Type B pancreatic cell (in vitro differentiated cells): Measurements from ENCODE around the gene FBN1. TPM values are rescaled to one million over a fixed set of nuclear protein-coding genes. Genes with fewer than 3 reads are reported as not detected.
A peak's percentile ranks its signal among the peaks of the same experiment; 100 is the strongest.

Experiments
- DNase-seq: peaks from one replicate; pipeline ENCODE4 v3.0.0; 2021; ENCODE audit warnings: mixed read lengths; ENCODE audit not compliant: unreplicated experiment; ENCODE audit errors: extremely low spot score
- H3K27ac Mint-ChIP-seq: 2 replicates; pipeline ENCODE4 v1.8.0; 2021; ENCODE audit warnings: mild to moderate bottlenecking, mixed read lengths
- H3K27me3 Mint-ChIP-seq: 2 replicates; pipeline ENCODE4 v1.8.0; 2021; ENCODE audit warnings: mixed read lengths
- H3K36me3 Mint-ChIP-seq: 2 replicates; pipeline ENCODE4 v1.8.0; 2021; ENCODE audit warnings: mixed read lengths
- H3K4me1 Mint-ChIP-seq: one replicate; pipeline ENCODE4 v1.8.0; 2021; ENCODE audit warnings: mixed read lengths; ENCODE audit not compliant: unreplicated experiment
- H3K4me3 Mint-ChIP-seq: 2 replicates; pipeline ENCODE4 v1.8.0; 2021; ENCODE audit warnings: mild to moderate bottlenecking, mixed read lengths
- H3K9me3 Mint-ChIP-seq: 2 replicates; pipeline ENCODE4 v1.8.0; 2021; ENCODE audit warnings: mixed read lengths
- total RNA-seq: library from RNA; stranded (reverse); gene quantifications from 2 replicates; pipeline ENCODE4 v1.2.1, GENCODE V29; 2021; ENCODE audit warnings: low replicate concordance
- TF ChIP-seq, protein P1 (sequence below): fragments of 200-600 bp; sonication (generic); conservative IDR thresholded peaks from 2 replicates; pipeline ENCODE4 v1.5.0; 2021; ENCODE audit warnings: antibody characterized with exemption, mild to moderate bottlenecking

The FBN1 gene
- total RNA-seq, 1 donor from 2014 or later, result 58.4 TPM

DNA sequence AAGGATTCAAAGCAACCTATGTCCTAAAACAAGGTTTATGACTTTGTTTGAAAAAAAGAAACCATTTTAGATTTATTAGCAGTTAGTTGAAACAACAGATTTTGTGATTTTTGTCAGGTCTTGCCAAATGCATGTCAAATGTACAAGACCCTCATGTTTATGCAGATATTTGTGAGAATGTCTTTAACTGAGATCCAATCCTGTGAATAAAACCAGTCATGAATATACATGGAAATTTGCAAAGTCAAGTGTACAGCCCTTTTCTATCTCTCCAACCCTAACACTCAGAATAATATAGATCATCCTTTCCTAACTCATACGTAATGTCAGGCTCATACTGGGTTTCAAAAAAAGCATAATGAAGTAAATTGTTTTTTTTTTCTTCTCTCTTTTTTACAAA is 237.9 kb downstream of the FBN1 start:
- no peak overlapping the region for H3K4me3 Mint-ChIP-seq

DNA sequence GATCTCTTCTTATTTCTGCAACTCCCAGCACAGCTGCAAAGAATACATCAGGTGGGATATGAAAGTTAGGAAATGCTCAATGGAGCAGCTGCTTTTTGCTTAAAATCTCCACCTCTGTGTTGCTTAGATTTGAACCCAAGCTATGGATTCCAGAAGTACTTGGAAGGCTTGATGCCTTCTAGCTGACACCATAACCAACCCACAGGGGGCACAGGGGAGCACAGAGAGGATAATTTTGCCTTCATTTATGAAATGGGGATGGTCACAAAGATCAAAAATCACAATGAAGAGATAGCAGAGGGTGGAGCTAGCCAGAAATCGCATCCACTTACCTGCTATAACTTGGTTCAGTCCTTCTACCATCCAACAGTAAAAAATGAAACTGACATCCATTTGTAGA is 238.6 kb downstream of the FBN1 start:
- no peak overlapping the region for H3K4me3 Mint-ChIP-seq
- no peak for DNase-seq
- peaks cover 22% of the 10 kb centered on the region for H3K4me1 Mint-ChIP-seq
- TF ChIP-seq, protein P1, sequence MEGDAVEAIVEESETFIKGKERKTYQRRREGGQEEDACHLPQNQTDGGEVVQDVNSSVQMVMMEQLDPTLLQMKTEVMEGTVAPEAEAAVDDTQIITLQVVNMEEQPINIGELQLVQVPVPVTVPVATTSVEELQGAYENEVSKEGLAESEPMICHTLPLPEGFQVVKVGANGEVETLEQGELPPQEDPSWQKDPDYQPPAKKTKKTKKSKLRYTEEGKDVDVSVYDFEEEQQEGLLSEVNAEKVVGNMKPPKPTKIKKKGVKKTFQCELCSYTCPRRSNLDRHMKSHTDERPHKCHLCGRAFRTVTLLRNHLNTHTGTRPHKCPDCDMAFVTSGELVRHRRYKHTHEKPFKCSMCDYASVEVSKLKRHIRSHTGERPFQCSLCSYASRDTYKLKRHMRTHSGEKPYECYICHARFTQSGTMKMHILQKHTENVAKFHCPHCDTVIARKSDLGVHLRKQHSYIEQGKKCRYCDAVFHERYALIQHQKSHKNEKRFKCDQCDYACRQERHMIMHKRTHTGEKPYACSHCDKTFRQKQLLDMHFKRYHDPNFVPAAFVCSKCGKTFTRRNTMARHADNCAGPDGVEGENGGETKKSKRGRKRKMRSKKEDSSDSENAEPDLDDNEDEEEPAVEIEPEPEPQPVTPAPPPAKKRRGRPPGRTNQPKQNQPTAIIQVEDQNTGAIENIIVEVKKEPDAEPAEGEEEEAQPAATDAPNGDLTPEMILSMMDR, result peak; percentile 49
- H3K27me3 Mint-ChIP-seq, result no peaks in the 10 kb centered on the region
- no peak overlapping the region for H3K27ac Mint-ChIP-seq
- peaks cover 6% of the 10 kb centered on the region for H3K36me3 Mint-ChIP-seq
- no peaks in the 10 kb centered on the region for H3K9me3 Mint-ChIP-seq

More for the DNA sequence above, 237.9 kb downstream of the FBN1 start:
- DNase-seq, result no peak
- no peaks in the 10 kb centered on the region for H3K9me3 Mint-ChIP-seq
- H3K4me1 Mint-ChIP-seq, result peaks cover 22% of the 10 kb centered on the region
- H3K36me3 Mint-ChIP-seq, result peaks cover 9% of the 10 kb centered on the region
- TF ChIP-seq, protein P1, result no peak
- no peak overlapping the region for H3K27ac Mint-ChIP-seq
- no peaks in the 10 kb centered on the region for H3K27me3 Mint-ChIP-seq

DNA sequence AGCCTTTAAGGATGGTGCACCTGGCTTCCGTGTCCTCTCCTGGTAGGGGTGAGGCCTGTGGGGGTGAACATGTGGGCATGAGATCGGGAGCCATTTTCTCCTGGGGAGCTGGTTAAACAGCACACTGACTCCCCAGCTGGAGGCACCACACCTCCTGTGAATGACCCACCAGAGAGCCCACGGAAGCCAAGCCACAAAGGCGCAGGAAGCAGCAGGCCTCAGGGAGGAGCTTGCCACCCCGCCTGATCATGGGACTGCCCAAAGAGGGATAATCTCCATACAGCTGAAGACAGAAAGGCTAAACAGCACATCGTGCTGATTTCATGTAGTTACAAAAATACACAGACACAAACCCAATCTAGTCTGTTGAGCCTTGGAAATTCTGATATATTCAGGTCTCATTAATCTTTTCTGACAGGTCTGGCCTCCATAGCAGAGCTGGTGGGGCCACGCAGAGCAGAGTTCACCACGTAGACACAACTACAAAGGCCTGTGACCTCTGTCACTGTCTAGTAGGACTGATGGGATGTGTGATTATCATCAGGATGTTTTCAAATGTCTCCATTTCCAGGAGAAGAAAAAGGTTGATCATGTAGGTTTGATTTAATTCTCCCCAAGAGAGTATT is 239.1 kb downstream of the FBN1 start:
- Mint-ChIP-seq H3K9me3 (no peaks in the 10 kb centered on the region), H3K4me3 (no peak overlapping the region), H3K36me3 (peaks cover 4% of the 10 kb centered on the region), H3K4me1 (peaks cover 22% of the 10 kb centered on the region), H3K27ac (no peak overlapping the region), H3K27me3 (no peaks in the 10 kb centered on the region)
- TF ChIP-seq, protein P1, result no peak
- no peak for DNase-seq

DNA sequence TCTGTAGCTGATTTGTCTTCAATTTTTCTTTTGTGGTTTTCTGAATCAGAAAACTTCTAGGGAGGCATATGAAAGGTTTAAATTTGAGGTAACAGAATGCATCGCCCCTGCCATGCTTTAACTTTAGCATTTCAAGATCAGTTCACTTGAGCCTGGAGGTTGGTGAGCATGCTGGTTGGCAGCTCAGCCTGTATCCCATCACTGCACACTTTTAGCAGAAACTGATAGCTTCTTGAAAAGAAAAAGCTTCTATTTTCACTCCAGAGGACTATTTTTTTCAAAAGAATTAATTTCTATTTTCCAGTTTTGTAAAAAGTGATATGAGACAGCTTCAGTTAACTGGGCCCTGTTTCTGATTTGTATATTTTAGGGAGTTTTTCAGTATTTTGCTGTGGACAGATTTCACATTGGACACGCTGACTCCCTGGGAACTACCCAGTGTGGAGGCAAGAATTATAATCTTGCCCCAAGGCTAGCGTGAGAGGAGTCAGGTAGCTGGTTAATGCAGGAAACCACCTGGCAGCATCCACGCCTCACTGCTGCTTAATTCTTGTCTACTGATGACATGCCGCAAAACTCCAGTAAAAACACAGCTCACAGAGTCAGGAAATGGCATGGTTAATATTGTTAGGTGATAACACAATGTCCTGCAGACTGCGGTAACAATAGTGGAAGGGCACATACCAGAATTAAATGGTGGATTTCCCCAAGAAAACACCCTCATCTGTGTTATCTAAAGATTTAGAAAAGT is 242.9 kb downstream of the FBN1 start:
- Mint-ChIP-seq H3K36me3 (no peaks in the 10 kb centered on the region), H3K9me3 (no peaks in the 10 kb centered on the region), H3K4me1 (peaks cover 33% of the 10 kb centered on the region), H3K27ac (no peak overlapping the region), H3K4me3 (no peak overlapping the region), H3K27me3 (no peaks in the 10 kb centered on the region)
- no peak for DNase-seq
- TF ChIP-seq, protein P1, result no peak

DNA sequence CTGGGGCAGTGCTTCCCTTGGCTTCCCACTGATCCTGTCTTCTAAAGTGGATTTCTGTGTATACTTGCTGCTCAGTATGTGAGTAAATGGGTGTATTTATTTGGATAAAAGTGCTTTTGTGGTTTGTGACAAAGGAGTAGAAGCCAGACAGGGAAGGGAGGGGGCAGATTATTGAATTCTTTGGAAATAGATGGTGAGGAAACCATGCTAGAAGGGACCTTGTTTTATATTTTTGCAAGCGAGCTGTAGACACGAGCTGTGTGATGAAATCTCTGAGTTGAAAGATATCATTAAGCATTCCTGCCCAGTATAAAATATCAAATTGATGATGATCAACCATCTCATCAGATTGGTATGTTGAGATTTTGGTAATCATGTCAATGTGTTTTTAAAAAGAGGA is 245.4 kb downstream of the FBN1 start:
- no peak overlapping the region for H3K4me3 Mint-ChIP-seq
- H3K4me1 Mint-ChIP-seq, result peaks cover 14% of the 10 kb centered on the region
- H3K36me3 Mint-ChIP-seq, result no peaks in the 10 kb centered on the region
- DNase-seq, result no peak
- H3K27ac Mint-ChIP-seq, result no peak overlapping the region
- TF ChIP-seq, protein P1, result no peak
- no peaks in the 10 kb centered on the region for H3K27me3 Mint-ChIP-seq
- no peaks in the 10 kb centered on the region for H3K9me3 Mint-ChIP-seq
